Measurements from ENCODE around the gene ZRANB3.

DNA sequence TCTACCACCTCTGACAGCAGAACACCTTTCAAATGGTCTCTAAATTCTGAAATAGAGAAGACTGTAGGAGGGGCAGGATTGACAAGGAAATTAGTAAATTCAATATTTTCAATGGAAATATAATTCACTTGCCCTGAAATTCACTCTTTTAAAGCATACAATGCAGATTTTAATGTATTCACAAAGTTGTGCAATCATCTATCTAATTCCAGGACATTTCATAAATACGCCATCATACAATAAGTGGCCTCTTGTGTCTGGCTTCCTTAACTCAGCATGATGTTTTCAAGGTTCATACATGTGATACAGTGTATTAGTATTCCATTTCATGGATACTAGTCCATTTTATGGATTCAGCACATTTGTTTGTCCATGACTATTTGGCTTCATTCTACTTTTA is 74.2 kb downstream of the ZRANB3 start:
- TF ChIP-seq MTA3 (IDR thresholded peaks at IDR 0.05; ENCODE audit: borderline replicate concordance, low read length) (no peak), POLR2AphosphoS5 (IDR thresholded peaks at IDR 0.05; ENCODE audit: low read length) (no peak), NFIC (IDR thresholded peaks at IDR 0.05; ENCODE audit: low read depth, low read length) (no peak), EZH2 (IDR thresholded peaks at IDR 0.05; ENCODE audit: borderline replicate concordance, control insufficient read depth, low read depth, low read length) (no peak), CEBPB (IDR thresholded peaks at IDR 0.05; ENCODE audit: borderline replicate concordance in 1 of 2, low read depth in 2 of 2, low read length in 2 of 2) (no peak), REST (IDR thresholded peaks at IDR 0.05; ENCODE audit: low read depth, low read length) (no peak)
- TF ChIP-seq, protein P1, sequence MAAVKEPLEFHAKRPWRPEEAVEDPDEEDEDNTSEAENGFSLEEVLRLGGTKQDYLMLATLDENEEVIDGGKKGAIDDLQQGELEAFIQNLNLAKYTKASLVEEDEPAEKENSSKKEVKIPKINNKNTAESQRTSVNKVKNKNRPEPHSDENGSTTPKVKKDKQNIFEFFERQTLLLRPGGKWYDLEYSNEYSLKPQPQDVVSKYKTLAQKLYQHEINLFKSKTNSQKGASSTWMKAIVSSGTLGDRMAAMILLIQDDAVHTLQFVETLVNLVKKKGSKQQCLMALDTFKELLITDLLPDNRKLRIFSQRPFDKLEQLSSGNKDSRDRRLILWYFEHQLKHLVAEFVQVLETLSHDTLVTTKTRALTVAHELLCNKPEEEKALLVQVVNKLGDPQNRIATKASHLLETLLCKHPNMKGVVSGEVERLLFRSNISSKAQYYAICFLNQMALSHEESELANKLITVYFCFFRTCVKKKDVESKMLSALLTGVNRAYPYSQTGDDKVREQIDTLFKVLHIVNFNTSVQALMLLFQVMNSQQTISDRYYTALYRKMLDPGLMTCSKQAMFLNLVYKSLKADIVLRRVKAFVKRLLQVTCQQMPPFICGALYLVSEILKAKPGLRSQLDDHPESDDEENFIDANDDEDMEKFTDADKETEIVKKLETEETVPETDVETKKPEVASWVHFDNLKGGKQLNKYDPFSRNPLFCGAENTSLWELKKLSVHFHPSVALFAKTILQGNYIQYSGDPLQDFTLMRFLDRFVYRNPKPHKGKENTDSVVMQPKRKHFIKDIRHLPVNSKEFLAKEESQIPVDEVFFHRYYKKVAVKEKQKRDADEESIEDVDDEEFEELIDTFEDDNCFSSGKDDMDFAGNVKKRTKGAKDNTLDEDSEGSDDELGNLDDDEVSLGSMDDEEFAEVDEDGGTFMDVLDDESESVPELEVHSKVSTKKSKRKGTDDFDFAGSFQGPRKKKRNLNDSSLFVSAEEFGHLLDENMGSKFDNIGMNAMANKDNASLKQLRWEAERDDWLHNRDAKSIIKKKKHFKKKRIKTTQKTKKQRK (IDR thresholded peaks at IDR 0.05; ENCODE audit: low read depth, low read length): no peak
- TF ChIP-seq, protein P2, sequence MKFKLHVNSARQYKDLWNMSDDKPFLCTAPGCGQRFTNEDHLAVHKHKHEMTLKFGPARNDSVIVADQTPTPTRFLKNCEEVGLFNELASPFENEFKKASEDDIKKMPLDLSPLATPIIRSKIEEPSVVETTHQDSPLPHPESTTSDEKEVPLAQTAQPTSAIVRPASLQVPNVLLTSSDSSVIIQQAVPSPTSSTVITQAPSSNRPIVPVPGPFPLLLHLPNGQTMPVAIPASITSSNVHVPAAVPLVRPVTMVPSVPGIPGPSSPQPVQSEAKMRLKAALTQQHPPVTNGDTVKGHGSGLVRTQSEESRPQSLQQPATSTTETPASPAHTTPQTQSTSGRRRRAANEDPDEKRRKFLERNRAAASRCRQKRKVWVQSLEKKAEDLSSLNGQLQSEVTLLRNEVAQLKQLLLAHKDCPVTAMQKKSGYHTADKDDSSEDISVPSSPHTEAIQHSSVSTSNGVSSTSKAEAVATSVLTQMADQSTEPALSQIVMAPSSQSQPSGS (IDR thresholded peaks at IDR 0.05; ENCODE audit: low read length): no peak

All from GM12878 (cell line).